PC-3 (cell line): ENCODE data around the gene HEATR3. TPM values are rescaled to one million over a fixed set of nuclear protein-coding genes. Genes with fewer than 3 reads are reported as not detected.

Experiments used
- ATAC-seq: fragments of 200-7000 bp; cut with Tn5 transposase; 2 replicates; pipeline ENCODE4 v1.9.1; 2020; ENCODE audit warnings: mild to moderate bottlenecking, moderate library complexity
- BruUV-seq: library from RNA; stranded (reverse); fragments of 400-500 nt; replicated peaks from 2 replicates; lab custom pipeline; 2021; lab: Mats Ljungman, UMichigan
- CTCF ChIA-PET: fragments of 300-600 bp; sonication (Branson Sonifier 250); formaldehyde crosslinking; loops from one replicate; lab custom pipeline; 2022; ENCODE audit warnings: antibody characterized with exemption; lab: Charles Lee
- POLR2A ChIA-PET: fragments of 300-600 bp; sonication (Branson Sonifier 250); formaldehyde crosslinking; loops from one replicate; lab custom pipeline; 2022; ENCODE audit warnings: antibody characterized with exemption; ENCODE audit not compliant: unreplicated experiment; lab: Charles Lee
- DNase-seq: peaks from one replicate; pipeline ENCODE4 v3.0.0-alpha.2; 2015
- H2AFZ ChIP-seq: fragments of 300-600 bp; sonication (generic); 2 replicates; pipeline ENCODE4 v1.6.0; 2016; ENCODE audit warnings: antibody characterized with exemption, low read length
- H3F3A ChIP-seq: fragments of 300-600 bp; sonication (generic); one replicate; pipeline ENCODE4 v1.6.0; 2017; ENCODE audit warnings: antibody characterized with exemption, low read length, control low read depth, mild to moderate bottlenecking; ENCODE audit not compliant: unreplicated experiment
- H3K27ac ChIP-seq: fragments of 300-600 bp; sonication (generic); 2 replicates; pipeline ENCODE4 v1.5.1; 2016; ENCODE audit warnings: mild to moderate bottlenecking, low read length
- H3K27me3 ChIP-seq: fragments of 300-600 bp; sonication (generic); 2 replicates; pipeline ENCODE4 v1.6.1; 2016; ENCODE audit warnings: low read length, mixed read lengths
- H3K36me3 ChIP-seq: fragments of 300-600 bp; sonication (generic); 2 replicates; pipeline ENCODE4 v1.6.1; 2016; ENCODE audit warnings: low read depth, mixed run types, low read length, mixed read lengths
- H3K4me1 ChIP-seq: fragments of 300-600 bp; sonication (generic); 2 replicates; pipeline ENCODE4 v1.5.1; 2016; ENCODE audit warnings: low read length; ENCODE audit not compliant: insufficient read depth
- H3K4me2 ChIP-seq: fragments of 300-600 bp; sonication (generic); 2 replicates; pipeline ENCODE4 v1.6.0; 2016; ENCODE audit warnings: low read length
- H3K4me3 ChIP-seq: fragments of 300-600 bp; sonication (generic); 2 replicates; pipeline ENCODE4 v1.5.1; 2016; ENCODE audit warnings: mild to moderate bottlenecking, low read length, mixed read lengths
- H3K79me2 ChIP-seq: fragments of 300-600 bp; sonication (generic); 2 replicates; pipeline ENCODE4 v1.6.1; 2017; ENCODE audit warnings: low read length, mixed read lengths
- H3K9ac ChIP-seq: fragments of 300-600 bp; sonication (generic); 2 replicates; pipeline ENCODE4 v1.6.0; 2016; ENCODE audit warnings: mild to moderate bottlenecking, low read length
- H3K9me2 ChIP-seq: fragments of 300-600 bp; sonication (generic); replicated peaks from 2 replicates; pipeline ENCODE4 v1.6.1; 2016; ENCODE audit warnings: mixed run types, low read length, mixed read lengths
- H3K9me3 ChIP-seq: fragments of 300-600 bp; sonication (generic); 2 replicates; pipeline ENCODE4 v1.6.1; 2016; ENCODE audit warnings: low read length, mixed read lengths
- H4K20me1 ChIP-seq: fragments of 300-600 bp; sonication (generic); 2 replicates; pipeline ENCODE4 v1.6.1; 2016; ENCODE audit warnings: low read length, mixed read lengths
- CTCF ChIP-seq: fragments of 300-600 bp; sonication (generic); conservative IDR thresholded peaks from 2 replicates; pipeline ENCODE4 v1.5.1; 2017; ENCODE audit warnings: antibody characterized with exemption, low read depth, mild to moderate bottlenecking, low read length
- EZH2 ChIP-seq: fragments of 300-600 bp; sonication (generic); IDR thresholded peaks from one replicate; pipeline ENCODE4 v1.6.1; 2017; ENCODE audit warnings: antibody characterized with exemption, mild to moderate bottlenecking, low read length; ENCODE audit not compliant: unreplicated experiment
- EZH2phosphoT487 ChIP-seq: fragments of 300-600 bp; sonication (generic); IDR thresholded peaks from 2 replicates; pipeline ENCODE4 v1.6.1; 2018; ENCODE audit warnings: mild to moderate bottlenecking, antibody characterized with exemption, low read length, borderline replicate concordance
- intact Hi-C: fragments of 100-400 bp; cut with micrococcal nuclease; formaldehyde crosslinking; loops from 2 replicates; pipeline ENCODE4 v1.9.0; 2023
- total RNA-seq: library from RNA; depleted of rRNA; stranded (reverse); fragments of >200 nt; gene quantifications from 2 replicates; pipeline ENCODE4 v1.2.3, GENCODE V29; 2014

The HEATR3 gene
- total RNA-seq, 1 experiment from 2014 or later = 18.7 TPM

GRCh38 chr16:50058091-50058771 is 7.5 kb upstream of the HEATR3 start:
- Histone ChIP-seq H3F3A (no peaks in the 10 kb centered on the region), H3K9me3 (no peaks in the 10 kb centered on the region), H3K79me2 (no peaks in the 10 kb centered on the region), H3K27me3 (no peaks in the 10 kb centered on the region), H3K4me2 (no peak overlapping the region), H3K27ac (no peak overlapping the region), H3K4me1 (no peaks in the 10 kb centered on the region), H3K9ac (no peak overlapping the region), H3K4me3 (no peak overlapping the region), H4K20me1 (no peaks in the 10 kb centered on the region), H2AFZ (no peak overlapping the region), H3K36me3 (no peaks in the 10 kb centered on the region), H3K9me2 (no peaks in the 10 kb centered on the region)
- ATAC-seq (no peak), DNase-seq (no peak)
- no TSS peak for BruUV-seq
- intact Hi-C loops = no loop called here
- ChIA-PET CTCF (no interaction called here), POLR2A (no interaction called here)
- no peak for TF ChIP-seq EZH2phosphoT487
- TF ChIP-seq CTCF = no peak

- Histone ChIP-seq H3K4me3 (no peak overlapping the region), H3K4me2 (no peak overlapping the region), H3K36me3 (no peaks in the 10 kb centered on the region), H3K27me3 (no peaks in the 10 kb centered on the region), H3K9me3 (no peaks in the 10 kb centered on the region), H3F3A (no peaks in the 10 kb centered on the region), H4K20me1 (no peaks in the 10 kb centered on the region), H3K9ac (no peak overlapping the region), H3K27ac (no peak overlapping the region), H3K9me2 (no peaks in the 10 kb centered on the region), H3K79me2 (no peaks in the 10 kb centered on the region), H2AFZ (no peak overlapping the region), H3K4me1 (no peaks in the 10 kb centered on the region)
- TF ChIP-seq EZH2 (no peak), EZH2phosphoT487 (no peak), CTCF (no peak)
- CTCF ChIA-PET = no interaction called here
- BruUV-seq = no TSS peak
- POLR2A ChIA-PET = no interaction called here
- ATAC-seq = no peak
- DNase-seq = no peak
- intact Hi-C loops = no loop called here
These were observed 6.7 kb upstream of the HEATR3 start for GRCh38 chr16:50059111-50059510.

GRCh38 chr16:50059669-50060068 is 6.1 kb upstream of the HEATR3 start:
- Histone ChIP-seq H3K4me1 (no peaks in the 10 kb centered on the region), H3F3A (no peaks in the 10 kb centered on the region), H4K20me1 (no peaks in the 10 kb centered on the region), H3K27me3 (no peaks in the 10 kb centered on the region), H3K27ac (no peak overlapping the region), H3K9me2 (no peaks in the 10 kb centered on the region), H3K9me3 (no peaks in the 10 kb centered on the region), H3K79me2 (no peaks in the 10 kb centered on the region), H3K4me2 (no peak overlapping the region), H3K9ac (no peak overlapping the region), H2AFZ (no peak overlapping the region), H3K4me3 (no peak overlapping the region), H3K36me3 (no peaks in the 10 kb centered on the region)
- ChIA-PET CTCF (no interaction called here), POLR2A (no interaction called here)
- no peak for TF ChIP-seq EZH2
- no peak for TF ChIP-seq CTCF
- ATAC-seq (no peak), DNase-seq (no peak)
- BruUV-seq = no TSS peak
- intact Hi-C loops = loop anchor here (10.0 kb wide), 1 partner anchor 95 kb away; the partner anchor contains the start of gene TENT4B
